PC-3 (cell line): ENCODE data around the gene CARF. TPM values are rescaled to one million over a fixed set of nuclear protein-coding genes. Genes with fewer than 3 reads are reported as not detected.

Experiments
- ATAC-seq: fragments of 200-7000 bp; cut with Tn5 transposase; 2 replicates; pipeline ENCODE4 v1.9.1; 2020; ENCODE audit warnings: mild to moderate bottlenecking, moderate library complexity
- BruUV-seq: library from RNA; stranded (reverse); fragments of 400-500 nt; replicated peaks from 2 replicates; lab custom pipeline; 2021; lab: Mats Ljungman, UMichigan
- CTCF ChIA-PET: fragments of 300-600 bp; sonication (Branson Sonifier 250); formaldehyde crosslinking; loops from one replicate; lab custom pipeline; 2022; ENCODE audit warnings: antibody characterized with exemption; lab: Charles Lee
- POLR2A ChIA-PET: fragments of 300-600 bp; sonication (Branson Sonifier 250); formaldehyde crosslinking; loops from one replicate; lab custom pipeline; 2022; ENCODE audit warnings: antibody characterized with exemption; ENCODE audit not compliant: unreplicated experiment; lab: Charles Lee
- DNase-seq: peaks from one replicate; pipeline ENCODE4 v3.0.0-alpha.2; 2015
- H2AFZ ChIP-seq: fragments of 300-600 bp; sonication (generic); 2 replicates; pipeline ENCODE4 v1.6.0; 2016; ENCODE audit warnings: antibody characterized with exemption, low read length
- H3F3A ChIP-seq: fragments of 300-600 bp; sonication (generic); one replicate; pipeline ENCODE4 v1.6.0; 2017; ENCODE audit warnings: antibody characterized with exemption, low read length, control low read depth, mild to moderate bottlenecking; ENCODE audit not compliant: unreplicated experiment
- H3K27ac ChIP-seq: fragments of 300-600 bp; sonication (generic); 2 replicates; pipeline ENCODE4 v1.5.1; 2016; ENCODE audit warnings: mild to moderate bottlenecking, low read length
- H3K27me3 ChIP-seq: fragments of 300-600 bp; sonication (generic); 2 replicates; pipeline ENCODE4 v1.6.1; 2016; ENCODE audit warnings: low read length, mixed read lengths
- H3K36me3 ChIP-seq: fragments of 300-600 bp; sonication (generic); 2 replicates; pipeline ENCODE4 v1.6.1; 2016; ENCODE audit warnings: low read depth, mixed run types, low read length, mixed read lengths
- H3K4me1 ChIP-seq: fragments of 300-600 bp; sonication (generic); 2 replicates; pipeline ENCODE4 v1.5.1; 2016; ENCODE audit warnings: low read length; ENCODE audit not compliant: insufficient read depth
- H3K4me2 ChIP-seq: fragments of 300-600 bp; sonication (generic); 2 replicates; pipeline ENCODE4 v1.6.0; 2016; ENCODE audit warnings: low read length
- H3K4me3 ChIP-seq: fragments of 300-600 bp; sonication (generic); 2 replicates; pipeline ENCODE4 v1.5.1; 2016; ENCODE audit warnings: mild to moderate bottlenecking, low read length, mixed read lengths
- H3K79me2 ChIP-seq: fragments of 300-600 bp; sonication (generic); 2 replicates; pipeline ENCODE4 v1.6.1; 2017; ENCODE audit warnings: low read length, mixed read lengths
- H3K9ac ChIP-seq: fragments of 300-600 bp; sonication (generic); 2 replicates; pipeline ENCODE4 v1.6.0; 2016; ENCODE audit warnings: mild to moderate bottlenecking, low read length
- H3K9me2 ChIP-seq: fragments of 300-600 bp; sonication (generic); replicated peaks from 2 replicates; pipeline ENCODE4 v1.6.1; 2016; ENCODE audit warnings: mixed run types, low read length, mixed read lengths
- H3K9me3 ChIP-seq: fragments of 300-600 bp; sonication (generic); 2 replicates; pipeline ENCODE4 v1.6.1; 2016; ENCODE audit warnings: low read length, mixed read lengths
- H4K20me1 ChIP-seq: fragments of 300-600 bp; sonication (generic); 2 replicates; pipeline ENCODE4 v1.6.1; 2016; ENCODE audit warnings: low read length, mixed read lengths
- CTCF ChIP-seq: fragments of 300-600 bp; sonication (generic); conservative IDR thresholded peaks from 2 replicates; pipeline ENCODE4 v1.5.1; 2017; ENCODE audit warnings: antibody characterized with exemption, low read depth, mild to moderate bottlenecking, low read length
- EZH2 ChIP-seq: fragments of 300-600 bp; sonication (generic); IDR thresholded peaks from one replicate; pipeline ENCODE4 v1.6.1; 2017; ENCODE audit warnings: antibody characterized with exemption, mild to moderate bottlenecking, low read length; ENCODE audit not compliant: unreplicated experiment
- EZH2phosphoT487 ChIP-seq: fragments of 300-600 bp; sonication (generic); IDR thresholded peaks from 2 replicates; pipeline ENCODE4 v1.6.1; 2018; ENCODE audit warnings: mild to moderate bottlenecking, antibody characterized with exemption, low read length, borderline replicate concordance
- intact Hi-C: fragments of 100-400 bp; cut with micrococcal nuclease; formaldehyde crosslinking; loops from 2 replicates; pipeline ENCODE4 v1.9.0; 2023
- total RNA-seq: library from RNA; depleted of rRNA; stranded (reverse); fragments of >200 nt; gene quantifications from 2 replicates; pipeline ENCODE4 v1.2.3, GENCODE V29; 2014

The CARF gene
- total RNA-seq, 1 experiment from 2014 or later = 4.4 TPM

DNA sequence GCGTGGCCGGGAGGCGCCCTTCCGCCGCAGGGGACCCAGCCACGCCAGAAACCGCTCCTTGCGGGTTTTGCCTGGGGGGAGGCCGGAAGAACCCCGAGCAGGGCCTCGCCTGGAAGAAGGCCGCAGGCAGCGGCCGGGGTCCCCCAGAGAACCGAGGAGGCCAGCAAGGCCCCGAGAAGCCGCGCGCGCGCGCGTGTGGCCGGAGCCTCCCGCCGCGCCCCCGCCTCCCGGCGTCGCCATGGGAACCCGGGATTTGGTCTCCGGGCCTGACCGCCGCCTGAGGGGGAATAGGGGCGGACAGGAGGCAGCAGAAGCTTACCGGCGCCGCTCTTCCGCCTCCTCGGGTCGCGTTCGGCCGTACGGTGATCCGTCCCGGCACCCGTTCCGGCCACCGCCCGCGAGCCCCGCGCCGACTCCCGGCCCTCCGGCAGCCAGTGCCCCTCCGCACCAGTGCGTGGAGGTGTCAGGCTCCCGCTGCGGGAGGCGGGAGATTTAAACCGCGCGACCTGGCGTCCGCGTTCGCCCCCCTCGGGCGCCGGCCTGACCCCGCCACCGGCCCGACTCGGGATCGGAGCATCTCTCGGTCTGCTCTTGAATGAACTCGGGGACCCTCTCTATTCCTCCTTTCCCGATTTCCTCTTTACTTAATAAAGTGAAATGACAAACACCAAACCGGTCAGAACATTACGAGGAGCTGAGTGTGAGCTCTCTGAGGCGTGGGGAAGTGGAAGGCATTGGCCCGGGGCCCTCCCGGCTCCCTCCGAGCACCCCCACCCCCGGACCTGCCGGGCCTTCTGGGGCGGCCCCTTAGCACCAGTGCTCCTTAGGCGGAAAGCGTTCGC lies 40.6 kb upstream of the CARF start, which contains the start of gene ICA1L:
Gene ICA1L, minus strand, starts transcription at position 467 of the 842 bp plus-strand sequence. CDS start 42,757 bp downstream, outside the sequence.
- ChIA-PET POLR2A (interaction anchor here (0.6 kb wide), 1 partner anchor 200 kb away, joined by 3 read pairs; no protein-coding TSS in a partner anchor), CTCF (interaction anchor here (0.5 to 1.3 kb wide), 3 partner anchors 15 to 283 kb away, joined by 3 to 8 read pairs (median 4); no protein-coding TSS in a partner anchor)
- intact Hi-C loops = loop anchor here (2.0 kb wide), 1 partner anchor 237 kb away; the partner anchor contains the start of gene FAM117B
- TF ChIP-seq EZH2phosphoT487 (no peak), CTCF (no peak)
- H3K4me1 ChIP-seq = 0 out of 2 replicates have a peak, but pooled peaks cover 8% of the 10 kb centered on the region
- peak within 1 kb of the TSS; percentile 93 for H3K4me2 ChIP-seq
- peak; percentile 68 for ATAC-seq
- BruUV-seq = no TSS peak
- H3K27ac ChIP-seq = peak within 1 kb of the TSS; percentile 38
- no peaks in the 10 kb centered on the region for H3K36me3 ChIP-seq
- H4K20me1 ChIP-seq = no peaks in the 10 kb centered on the region
- no peaks in the 10 kb centered on the region for H3K9me3 ChIP-seq
- no peaks in the 10 kb centered on the region for H3F3A ChIP-seq
- peak; percentile 62 for DNase-seq
- H3K9ac ChIP-seq = peak within 1 kb of the TSS; percentile 71
- no peaks in the 10 kb centered on the region for H3K79me2 ChIP-seq
- no peaks in the 10 kb centered on the region for H3K9me2 ChIP-seq
- H2AFZ ChIP-seq = peak within 1 kb of the TSS; percentile 96
- peak within 1 kb of the TSS; percentile 78 for H3K4me3 ChIP-seq
- no peaks in the 10 kb centered on the region for H3K27me3 ChIP-seq

- ChIA-PET CTCF (no interaction called here), POLR2A (no interaction called here)
- peaks cover 7% of the 10 kb centered on the region; the same call in 1 of the 2 replicates for H3K36me3 ChIP-seq
- no peak overlapping the region for H3K9ac ChIP-seq
- no TSS peak for BruUV-seq
- H3K9me2 ChIP-seq = no peaks in the 10 kb centered on the region
- TF ChIP-seq EZH2 (no peak), EZH2phosphoT487 (no peak), CTCF (no peak)
- H3K4me3 ChIP-seq = no peak overlapping the region
- H4K20me1 ChIP-seq = no peaks in the 10 kb centered on the region
- H2AFZ ChIP-seq = no peak overlapping the region
- DNase-seq (no peak), ATAC-seq (no peak)
- H3K27me3 ChIP-seq = no peaks in the 10 kb centered on the region
- no peaks in the 10 kb centered on the region for H3K79me2 ChIP-seq
- intact Hi-C loops = no loop called here
- H3K9me3 ChIP-seq = no peaks in the 10 kb centered on the region
- no peak overlapping the region for H3K27ac ChIP-seq
- H3K4me2 ChIP-seq = no peak overlapping the region
- H3F3A ChIP-seq = no peaks in the 10 kb centered on the region
- no peaks in the 10 kb centered on the region for H3K4me1 ChIP-seq
These were observed 34.4 kb upstream of the CARF start for GRCh38 chr2:202877699-202878098.
